NCI-H69 (cell line): ENCODE data around the gene UBE2O.

Experiments
- DNase-seq: peaks from one replicate; lab custom pipeline; 2025; lab: John Stamatoyannopoulos, UW

The UBE2O gene

GRCh38 chr17:76439314-76439928 is 13.5 kb downstream of the UBE2O start:
- DNase-seq: no peak

GRCh38 chr17:76438906-76439305 is 14.0 kb downstream of the UBE2O start:
- DNase-seq: no peak

GRCh38 chr17:76437467-76438402 is 15.2 kb downstream of the UBE2O start:
- peak; percentile 92 for DNase-seq

GRCh38 chr17:76435751-76436150 is 17.2 kb downstream of the UBE2O start:
- no peak for DNase-seq

GRCh38 chr17:76434870-76435269 is 18.1 kb downstream of the UBE2O start:
- peak; percentile 36 for DNase-seq

- no peak for DNase-seq
Measured at GRCh38 chr17:76433693-76434092, 19.3 kb downstream of the UBE2O start.

GRCh38 chr17:76432712-76433336 is 20.1 kb downstream of the UBE2O start:
- peak; percentile 22 for DNase-seq

- no peak for DNase-seq
Measured at GRCh38 chr17:76432004-76432403, 20.9 kb downstream of the UBE2O start.

- no peak for DNase-seq
Measured at GRCh38 chr17:76431509-76431908, 21.4 kb downstream of the UBE2O start.

- DNase-seq: no peak
Measured at GRCh38 chr17:76428511-76428910, 24.4 kb downstream of the UBE2O start.

- DNase-seq: no peak
Measured at GRCh38 chr17:76427501-76428231, 25.3 kb downstream of the UBE2O start.

- DNase-seq: no peak
Measured at GRCh38 chr17:76426853-76427252, 26.1 kb downstream of the UBE2O start.

- DNase-seq: peak; percentile 22
Measured at GRCh38 chr17:76422860-76423259, 30.1 kb downstream of the UBE2O start.

- DNase-seq: no peak
Measured at GRCh38 chr17:76422406-76422805, 30.5 kb downstream of the UBE2O start.

- DNase-seq: no peak
Measured at GRCh38 chr17:76421044-76421407, 31.9 kb downstream of the UBE2O start.

- no peak for DNase-seq
Measured at GRCh38 chr17:76420356-76421043, 32.5 kb downstream of the UBE2O start.

GRCh38 chr17:76419576-76420260 is 33.2 kb downstream of the UBE2O start:
- no peak for DNase-seq

- DNase-seq: peak; percentile 31
Measured at GRCh38 chr17:76417499-76418143, 35.3 kb downstream of the UBE2O start.

GRCh38 chr17:76416899-76417298 is 36.1 kb downstream of the UBE2O start:
- DNase-seq: peak; percentile 44

GRCh38 chr17:76416457-76416856 is 36.5 kb downstream of the UBE2O start:
- DNase-seq: no peak

- DNase-seq: no peak
Measured at GRCh38 chr17:76415786-76416185, 37.2 kb downstream of the UBE2O start.
